Chondrocyte (in vitro differentiated cells): ENCODE results near the gene TNFRSF19. TPM values are rescaled to one million over a fixed set of nuclear protein-coding genes. Genes with fewer than 3 reads are reported as not detected.

ENCODE experiments used
- DNase-seq: peaks from one replicate; pipeline ENCODE4 v3.0.0; 2021; ENCODE audit warnings: mixed read lengths, low spot score
- H3K27ac Mint-ChIP-seq: one replicate; pipeline ENCODE4 v1.8.0; 2021; ENCODE audit warnings: mild to moderate bottlenecking, moderate library complexity, mixed read lengths; ENCODE audit not compliant: unreplicated experiment
- H3K27me3 Mint-ChIP-seq: 2 replicates; pipeline ENCODE4 v1.8.0; 2021; ENCODE audit warnings: low read depth, mixed read lengths
- H3K36me3 Mint-ChIP-seq: 2 replicates; pipeline ENCODE4 v1.8.0; 2021; ENCODE audit warnings: low read depth, mixed read lengths
- H3K4me1 Mint-ChIP-seq: 2 replicates; pipeline ENCODE4 v1.8.0; 2021; ENCODE audit warnings: low read depth, mild to moderate bottlenecking, mixed read lengths
- H3K4me3 Mint-ChIP-seq: one replicate; pipeline ENCODE4 v1.8.0; 2021; ENCODE audit warnings: mild to moderate bottlenecking, moderate library complexity, mixed read lengths; ENCODE audit not compliant: unreplicated experiment
- H3K9me3 Mint-ChIP-seq: 2 replicates; pipeline ENCODE4 v1.8.0; 2021; ENCODE audit warnings: low read depth, mixed read lengths
- total RNA-seq: library from RNA; stranded (reverse); gene quantifications from 3 replicates; pipeline ENCODE4 v1.2.1, GENCODE V29; 2021
- TF ChIP-seq, protein P1 (sequence below): fragments of 200-600 bp; sonication (generic); IDR thresholded peaks from 2 replicates; pipeline ENCODE4 v1.5.0; 2021; ENCODE audit warnings: antibody characterized with exemption, mild to moderate bottlenecking, moderate library complexity

TNFRSF19 gene
- total RNA-seq, 1 donor from 2014 or later, result 1.3 TPM

DNA sequence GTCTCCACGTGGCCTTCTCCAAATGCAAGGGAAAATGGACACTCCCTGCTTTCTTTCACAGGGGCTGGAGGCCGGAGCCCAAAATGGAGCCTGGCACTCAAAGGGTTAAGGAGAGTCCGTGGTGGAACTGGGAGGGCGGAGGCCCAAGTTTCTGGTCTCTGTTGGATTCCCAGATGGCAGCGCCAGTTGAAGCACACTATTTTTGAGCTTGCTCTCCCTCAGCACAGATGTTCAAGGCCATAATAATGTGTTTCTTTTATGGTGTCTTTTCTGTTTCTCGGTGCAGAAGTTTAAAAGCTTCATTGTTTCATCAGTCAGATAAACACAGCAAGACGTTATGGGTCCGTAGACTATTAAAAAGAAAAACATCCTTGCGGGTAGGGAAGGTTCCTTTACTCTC lies 67.6 kb downstream of the TNFRSF19 start:
- Mint-ChIP-seq H3K27me3 (no peaks in the 10 kb centered on the region), H3K27ac (no peak overlapping the region), H3K9me3 (no peaks in the 10 kb centered on the region), H3K36me3 (no peaks in the 10 kb centered on the region), H3K4me3 (no peak overlapping the region), H3K4me1 (peaks cover 10% of the 10 kb centered on the region)
- TF ChIP-seq, protein P1, sequence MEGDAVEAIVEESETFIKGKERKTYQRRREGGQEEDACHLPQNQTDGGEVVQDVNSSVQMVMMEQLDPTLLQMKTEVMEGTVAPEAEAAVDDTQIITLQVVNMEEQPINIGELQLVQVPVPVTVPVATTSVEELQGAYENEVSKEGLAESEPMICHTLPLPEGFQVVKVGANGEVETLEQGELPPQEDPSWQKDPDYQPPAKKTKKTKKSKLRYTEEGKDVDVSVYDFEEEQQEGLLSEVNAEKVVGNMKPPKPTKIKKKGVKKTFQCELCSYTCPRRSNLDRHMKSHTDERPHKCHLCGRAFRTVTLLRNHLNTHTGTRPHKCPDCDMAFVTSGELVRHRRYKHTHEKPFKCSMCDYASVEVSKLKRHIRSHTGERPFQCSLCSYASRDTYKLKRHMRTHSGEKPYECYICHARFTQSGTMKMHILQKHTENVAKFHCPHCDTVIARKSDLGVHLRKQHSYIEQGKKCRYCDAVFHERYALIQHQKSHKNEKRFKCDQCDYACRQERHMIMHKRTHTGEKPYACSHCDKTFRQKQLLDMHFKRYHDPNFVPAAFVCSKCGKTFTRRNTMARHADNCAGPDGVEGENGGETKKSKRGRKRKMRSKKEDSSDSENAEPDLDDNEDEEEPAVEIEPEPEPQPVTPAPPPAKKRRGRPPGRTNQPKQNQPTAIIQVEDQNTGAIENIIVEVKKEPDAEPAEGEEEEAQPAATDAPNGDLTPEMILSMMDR, result no peak
- no peak for DNase-seq

DNA sequence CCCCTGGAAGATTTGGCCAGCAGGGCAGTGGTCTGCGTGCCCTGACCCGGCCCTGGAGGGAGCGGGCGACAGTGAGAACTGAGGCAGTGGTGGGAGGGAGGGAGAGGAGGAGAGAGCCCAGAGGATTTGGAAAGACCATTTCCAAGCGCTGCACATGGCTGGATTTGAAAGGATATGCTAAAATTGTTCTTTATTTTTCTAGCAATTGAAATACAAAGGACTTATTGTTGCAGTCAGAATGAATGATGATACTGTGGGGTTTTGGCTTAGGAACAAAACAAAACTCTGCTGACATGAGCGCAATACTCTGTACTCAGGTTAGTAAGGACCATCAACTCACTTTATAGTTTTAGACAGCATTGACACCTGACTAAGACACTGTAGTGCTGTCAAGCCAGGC lies 69.5 kb downstream of the TNFRSF19 start:
- Mint-ChIP-seq H3K27ac (no peak overlapping the region), H3K4me3 (no peak overlapping the region), H3K36me3 (no peaks in the 10 kb centered on the region), H3K9me3 (no peaks in the 10 kb centered on the region), H3K27me3 (no peaks in the 10 kb centered on the region), H3K4me1 (peaks cover 21% of the 10 kb centered on the region)
- TF ChIP-seq, protein P1, result no peak
- DNase-seq, result no peak

DNA sequence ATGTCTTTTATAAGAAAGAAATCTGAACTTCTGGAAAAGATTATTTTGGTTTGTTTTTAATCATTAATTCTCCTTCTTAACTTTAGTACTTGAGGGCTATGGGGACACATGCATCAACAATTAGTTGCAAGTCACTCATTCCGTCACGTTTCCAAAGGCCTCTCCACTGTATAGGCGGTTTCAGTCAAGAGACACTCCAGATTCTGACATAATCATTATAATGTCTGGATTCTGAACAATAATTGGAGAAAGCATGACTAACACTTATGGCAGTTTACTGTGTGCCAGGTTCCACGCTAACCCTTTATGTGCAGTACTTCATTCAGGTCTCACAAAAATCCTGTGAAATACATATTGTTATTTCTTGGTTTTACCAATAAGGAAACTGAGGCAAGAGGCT lies 71.9 kb downstream of the TNFRSF19 start:
- Mint-ChIP-seq H3K9me3 (no peaks in the 10 kb centered on the region), H3K27ac (no peak overlapping the region), H3K4me1 (peaks cover 21% of the 10 kb centered on the region), H3K27me3 (no peaks in the 10 kb centered on the region), H3K36me3 (no peaks in the 10 kb centered on the region), H3K4me3 (no peak overlapping the region)
- no peak for DNase-seq
- TF ChIP-seq, protein P1, result no peak

DNA sequence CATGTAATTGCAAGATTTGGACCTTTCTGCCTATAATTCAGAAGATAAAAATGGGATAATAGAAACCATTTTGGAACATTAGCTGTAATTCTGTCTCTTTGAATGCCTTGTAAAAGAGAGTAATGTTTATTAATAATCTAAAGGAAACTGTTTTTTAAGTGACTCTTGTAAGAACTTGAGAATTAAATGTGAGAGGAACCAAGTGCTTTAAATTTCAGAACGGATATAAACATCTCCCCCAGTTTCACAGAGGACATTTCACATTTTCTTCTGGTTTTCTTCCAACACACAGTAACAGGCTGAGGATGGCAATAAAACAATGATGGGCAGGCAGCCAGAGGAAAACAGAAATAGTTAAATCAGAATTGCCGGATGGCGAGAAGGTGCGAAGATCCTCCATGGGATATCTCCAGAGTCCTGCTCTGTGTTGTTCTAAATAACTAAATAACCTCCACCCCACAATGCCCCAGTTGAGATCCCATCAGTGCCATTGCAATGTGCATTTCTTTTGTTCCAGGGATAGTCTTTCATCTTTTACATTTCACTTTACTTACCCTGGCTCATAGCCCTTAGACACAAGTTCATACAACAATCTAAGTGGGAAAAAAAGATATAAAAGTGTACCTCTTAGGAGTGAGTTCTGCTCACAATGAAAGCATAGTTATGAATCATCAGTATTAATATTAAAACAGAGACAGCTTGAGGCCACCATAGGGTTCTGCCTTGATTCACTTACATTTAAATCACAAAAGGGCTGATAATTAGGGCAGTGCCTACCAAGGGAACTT lies 73.3 kb downstream of the TNFRSF19 start:
- TF ChIP-seq, protein P1, result no peak
- DNase-seq, result no peak
- Mint-ChIP-seq H3K9me3 (no peaks in the 10 kb centered on the region), H3K36me3 (no peaks in the 10 kb centered on the region), H3K27ac (no peak overlapping the region), H3K27me3 (no peaks in the 10 kb centered on the region), H3K4me3 (no peak overlapping the region), H3K4me1 (peaks cover 14% of the 10 kb centered on the region)

DNA sequence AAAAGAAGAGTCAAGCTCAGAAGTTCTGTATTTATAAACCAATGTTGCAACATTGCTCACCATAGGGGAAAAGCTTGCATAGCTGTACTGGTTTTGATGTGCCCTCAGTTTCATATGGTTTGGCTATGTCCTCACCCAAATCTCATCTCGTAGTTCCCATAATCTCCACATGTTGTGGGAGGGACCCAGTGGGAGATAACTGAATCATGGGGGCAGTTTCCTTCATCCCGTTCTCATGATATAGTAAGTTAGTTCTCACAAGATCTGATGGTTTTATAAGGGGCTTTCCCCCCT lies 73.9 kb downstream of the TNFRSF19 start:
- no peak overlapping the region for H3K27ac Mint-ChIP-seq
- no peak for DNase-seq
- no peaks in the 10 kb centered on the region for H3K36me3 Mint-ChIP-seq
- H3K4me1 Mint-ChIP-seq, result peaks cover 14% of the 10 kb centered on the region
- no peaks in the 10 kb centered on the region for H3K9me3 Mint-ChIP-seq
- no peaks in the 10 kb centered on the region for H3K27me3 Mint-ChIP-seq
- H3K4me3 Mint-ChIP-seq, result no peak overlapping the region
- TF ChIP-seq, protein P1, result no peak
